Neural cell (in vitro differentiated cells): ENCODE measurements around the gene STK38L.

Experiments used
- EZH2 ChIP-seq: fragments of 200-600, 300-800 bp; shearing (Covaris generic), sonication (generic); IDR thresholded peaks from 2 replicates; pipeline ENCODE4 v1.6.1; 2014; ENCODE audit warnings: antibody characterized with exemption, low read length, borderline replicate concordance, mild to moderate bottlenecking; ENCODE audit not compliant: insufficient read depth, poor library complexity, severe bottlenecking
- MXI1 ChIP-seq: fragments of 450-650 bp; conservative IDR thresholded peaks from 2 replicates; pipeline ENCODE4 v1.6.1; 2014; ENCODE audit warnings: antibody characterized with exemption, mild to moderate bottlenecking; ENCODE audit not compliant: poor library complexity, severe bottlenecking
- POLR2AphosphoS5 ChIP-seq: IDR thresholded peaks from 2 replicates; pipeline ENCODE4 v1.6.1; 2012
- SMC3 ChIP-seq: fragments of 450-650 bp; conservative IDR thresholded peaks from 2 replicates; pipeline ENCODE4 v1.6.1; 2014; ENCODE audit warnings: antibody characterized with exemption, mild to moderate bottlenecking, moderate library complexity; ENCODE audit not compliant: poor library complexity
- TAF1 ChIP-seq: IDR thresholded peaks from 2 replicates; pipeline ENCODE4 v1.6.1; 2012; ENCODE audit warnings: low read depth
- TF ChIP-seq, protein P1 (sequence below): fragments of 450-650 bp; IDR thresholded peaks from 2 replicates; pipeline ENCODE4 v1.5.1; 2014; ENCODE audit warnings: antibody characterized with exemption, mild to moderate bottlenecking, moderate library complexity; ENCODE audit not compliant: poor library complexity, severe bottlenecking

DNA sequence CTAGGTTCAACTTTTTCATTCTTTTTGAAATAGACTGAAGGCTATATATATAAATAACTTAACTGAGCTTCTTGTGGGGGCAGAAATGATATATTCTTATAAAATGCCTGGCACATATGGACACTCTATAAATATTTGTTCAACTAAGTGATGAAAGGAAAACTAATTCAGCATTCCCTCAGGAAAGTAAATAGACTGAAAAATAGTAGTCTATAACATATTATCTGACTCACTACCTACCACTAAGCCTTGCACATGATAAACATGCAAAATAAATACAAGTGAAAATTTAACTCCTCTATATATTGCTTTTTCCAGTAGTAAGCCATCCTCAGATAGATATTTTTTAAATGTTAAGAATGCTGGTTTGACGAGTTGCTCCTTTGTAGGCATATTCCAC, 72.9 kb downstream of the STK38L start:
- TF ChIP-seq, protein P1, sequence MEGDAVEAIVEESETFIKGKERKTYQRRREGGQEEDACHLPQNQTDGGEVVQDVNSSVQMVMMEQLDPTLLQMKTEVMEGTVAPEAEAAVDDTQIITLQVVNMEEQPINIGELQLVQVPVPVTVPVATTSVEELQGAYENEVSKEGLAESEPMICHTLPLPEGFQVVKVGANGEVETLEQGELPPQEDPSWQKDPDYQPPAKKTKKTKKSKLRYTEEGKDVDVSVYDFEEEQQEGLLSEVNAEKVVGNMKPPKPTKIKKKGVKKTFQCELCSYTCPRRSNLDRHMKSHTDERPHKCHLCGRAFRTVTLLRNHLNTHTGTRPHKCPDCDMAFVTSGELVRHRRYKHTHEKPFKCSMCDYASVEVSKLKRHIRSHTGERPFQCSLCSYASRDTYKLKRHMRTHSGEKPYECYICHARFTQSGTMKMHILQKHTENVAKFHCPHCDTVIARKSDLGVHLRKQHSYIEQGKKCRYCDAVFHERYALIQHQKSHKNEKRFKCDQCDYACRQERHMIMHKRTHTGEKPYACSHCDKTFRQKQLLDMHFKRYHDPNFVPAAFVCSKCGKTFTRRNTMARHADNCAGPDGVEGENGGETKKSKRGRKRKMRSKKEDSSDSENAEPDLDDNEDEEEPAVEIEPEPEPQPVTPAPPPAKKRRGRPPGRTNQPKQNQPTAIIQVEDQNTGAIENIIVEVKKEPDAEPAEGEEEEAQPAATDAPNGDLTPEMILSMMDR: no peak
- TF ChIP-seq TAF1 (no peak), POLR2AphosphoS5 (no peak), SMC3 (no peak), EZH2 (no peak), MXI1 (no peak)
